MM.1S (cell line): ENCODE measurements around the gene LIFR.

Experiments
- DNase-seq: peaks from one replicate; pipeline ENCODE4 v3.0.0-alpha.2; 2015
- H2AFZ ChIP-seq: fragments of 300-600 bp; sonication (generic); 2 replicates; pipeline ENCODE4 v1.6.0; 2016; ENCODE audit warnings: antibody characterized with exemption, low read length
- H3F3A ChIP-seq: fragments of 300-600 bp; sonication (generic); 2 replicates; pipeline ENCODE4 v1.6.1; 2016; ENCODE audit warnings: mild to moderate bottlenecking, antibody characterized with exemption, low read length, moderate library complexity, mixed read lengths; ENCODE audit not compliant: insufficient read depth
- H3K27ac ChIP-seq: fragments of 300-600 bp; sonication (generic); 2 replicates; pipeline ENCODE4 v1.5.1; 2016; ENCODE audit warnings: mild to moderate bottlenecking, low read length
- H3K27me3 ChIP-seq: fragments of 300-600 bp; sonication (generic); replicated peaks from 2 replicates; pipeline ENCODE4 v1.6.0; 2016; ENCODE audit warnings: low read length; ENCODE audit not compliant: insufficient read depth
- H3K36me3 ChIP-seq: fragments of 300-600 bp; sonication (generic); replicated peaks from 2 replicates; pipeline ENCODE4 v1.6.1; 2016; ENCODE audit warnings: mild to moderate bottlenecking, low read length, mixed read lengths; ENCODE audit not compliant: insufficient read depth
- H3K4me1 ChIP-seq: fragments of 300-600 bp; sonication (generic); 2 replicates; pipeline ENCODE4 v1.6.1; 2016; ENCODE audit warnings: low read length, mixed read lengths
- H3K4me2 ChIP-seq: fragments of 300-600 bp; sonication (generic); 2 replicates; pipeline ENCODE4 v1.6.0; 2016; ENCODE audit warnings: low read depth, low read length
- H3K4me3 ChIP-seq: fragments of 300-600 bp; sonication (generic); 2 replicates; pipeline ENCODE4 v1.5.1; 2016; ENCODE audit warnings: low read length, mixed read lengths
- H3K79me2 ChIP-seq: fragments of 300-600 bp; sonication (generic); 2 replicates; pipeline ENCODE4 v1.6.1; 2016; ENCODE audit warnings: mixed run types, low read length, mixed read lengths
- H3K9ac ChIP-seq: fragments of 300-600 bp; sonication (generic); 2 replicates; pipeline ENCODE4 v1.6.1; 2016; ENCODE audit warnings: low read length, mixed read lengths
- H3K9me2 ChIP-seq: fragments of 300-600 bp; sonication (generic); replicated peaks from 2 replicates; pipeline ENCODE4 v1.6.1; 2016; ENCODE audit warnings: mild to moderate bottlenecking, low read length, mixed read lengths; ENCODE audit not compliant: insufficient read depth
- H3K9me3 ChIP-seq: fragments of 300-600 bp; sonication (generic); replicated peaks from 2 replicates; pipeline ENCODE4 v1.6.1; 2016; ENCODE audit warnings: mild to moderate bottlenecking, low read length, mixed read lengths; ENCODE audit not compliant: insufficient read depth
- H4K20me1 ChIP-seq: fragments of 300-600 bp; sonication (generic); 2 replicates; pipeline ENCODE4 v1.6.1; 2016; ENCODE audit warnings: mild to moderate bottlenecking, low read length, moderate library complexity, mixed read lengths; ENCODE audit not compliant: insufficient read depth
- CTCF ChIP-seq: fragments of 300-600 bp; sonication (generic); IDR thresholded peaks from 2 replicates; pipeline ENCODE4 v1.5.1; 2016; ENCODE audit warnings: antibody characterized with exemption, low read length, mixed read lengths
- EZH2 ChIP-seq: fragments of 300-600 bp; sonication (generic); optimal IDR thresholded peaks from 2 replicates; pipeline ENCODE3; 2017; ENCODE audit warnings: low read depth, mild to moderate bottlenecking, antibody characterized with exemption, low read length, mixed read lengths
- EZH2phosphoT487 ChIP-seq: fragments of 300-600 bp; sonication (generic); IDR thresholded peaks from 2 replicates; pipeline ENCODE4 v1.6.1; 2018; ENCODE audit warnings: antibody characterized with exemption, low read length

The LIFR gene

DNA sequence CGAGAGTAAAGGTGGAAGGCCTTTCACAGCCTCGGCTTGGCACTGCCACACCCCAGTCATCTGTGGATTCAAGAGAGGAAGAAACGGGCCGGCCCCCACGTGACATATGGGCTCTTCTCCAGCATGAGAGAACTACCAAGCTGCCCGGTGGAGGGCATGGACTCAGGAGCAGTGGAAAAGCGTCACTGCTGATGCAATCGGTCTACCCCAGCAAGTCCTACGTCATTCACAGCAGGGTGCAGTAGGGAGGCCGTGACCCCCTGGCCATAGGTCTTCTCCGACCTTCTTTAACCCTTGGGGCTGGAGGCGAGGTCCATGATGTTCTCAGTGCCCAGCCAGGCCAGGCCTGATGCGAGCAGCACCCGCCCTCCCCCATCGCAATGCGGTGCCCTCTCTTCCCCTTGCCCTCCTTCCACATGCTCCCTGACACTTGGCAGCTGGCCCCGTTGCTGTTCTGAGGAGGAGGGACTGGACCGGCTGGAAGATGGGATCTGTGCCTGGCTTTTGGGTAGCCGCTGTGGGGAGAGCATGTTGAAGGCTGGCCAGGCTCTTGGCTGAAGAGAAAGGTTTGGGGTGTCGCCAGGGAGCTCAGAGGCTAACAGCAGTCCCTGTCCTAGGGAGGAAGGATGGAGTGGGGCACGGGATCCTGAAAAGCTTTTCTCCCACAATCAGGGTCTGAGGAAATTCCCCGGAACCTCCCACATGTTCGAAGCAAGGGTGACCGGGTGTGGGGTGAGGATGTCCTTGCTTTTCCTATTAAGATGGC is 89.8 kb downstream of the LIFR start:
- Histone ChIP-seq H3K9me3 (no peaks in the 10 kb centered on the region), H3K4me1 (peaks cover 30% of the 10 kb centered on the region), H2AFZ (no peak overlapping the region), H3F3A (peaks cover 3% of the 10 kb centered on the region; the same call in 1 of the 2 replicates), H3K9ac (no peak overlapping the region), H3K36me3 (no peaks in the 10 kb centered on the region), H3K27me3 (no peaks in the 10 kb centered on the region; the same call in 1 of the 2 replicates), H3K4me2 (no peak overlapping the region), H3K4me3 (no peak overlapping the region), H3K27ac (no peak overlapping the region), H3K9me2 (no peaks in the 10 kb centered on the region), H3K79me2 (no peaks in the 10 kb centered on the region), H4K20me1 (no peaks in the 10 kb centered on the region)
- TF ChIP-seq CTCF (no peak), EZH2phosphoT487 (no peak), EZH2 (no peak)
- DNase-seq = no peak

GRCh38 chr5:38465702-38466423 is 90.6 kb downstream of the LIFR start:
- H3K9ac ChIP-seq = no peak overlapping the region
- H3K4me1 ChIP-seq = peaks cover 30% of the 10 kb centered on the region
- H3K79me2 ChIP-seq = no peaks in the 10 kb centered on the region
- peaks cover 3% of the 10 kb centered on the region; the same call in 1 of the 2 replicates for H3F3A ChIP-seq
- no peak overlapping the region for H2AFZ ChIP-seq
- H3K27ac ChIP-seq = no peak overlapping the region
- DNase-seq = no peak
- no peak overlapping the region for H3K4me3 ChIP-seq
- no peaks in the 10 kb centered on the region for H4K20me1 ChIP-seq
- no peaks in the 10 kb centered on the region for H3K36me3 ChIP-seq
- H3K9me3 ChIP-seq = no peaks in the 10 kb centered on the region
- no peak overlapping the region for H3K4me2 ChIP-seq
- H3K9me2 ChIP-seq = no peaks in the 10 kb centered on the region
- H3K27me3 ChIP-seq = peaks cover 4% of the 10 kb centered on the region; the same call in 1 of the 2 replicates
- TF ChIP-seq EZH2phosphoT487 (no peak), CTCF (no peak), EZH2 (no peak)

DNA sequence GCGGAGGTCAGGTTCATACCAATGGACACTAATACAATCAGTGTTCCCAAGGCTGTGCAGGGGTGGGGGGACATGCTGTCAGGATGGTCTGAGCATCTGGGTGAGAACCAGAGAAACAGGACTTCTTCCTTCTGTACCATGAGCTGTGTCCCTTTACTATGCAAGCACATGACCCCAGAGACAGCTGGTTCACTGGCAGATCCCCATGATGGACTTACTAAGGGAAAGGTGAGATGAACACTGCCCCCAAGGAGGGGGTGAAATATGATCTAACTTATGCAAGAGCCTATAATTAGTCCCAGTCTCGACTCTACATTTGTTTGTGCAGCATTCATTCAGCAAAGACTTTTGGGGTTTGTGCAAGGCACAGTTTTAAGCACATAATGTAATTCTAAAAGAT is 91.4 kb downstream of the LIFR start:
- no peak overlapping the region for H3K4me2 ChIP-seq
- peaks cover 4% of the 10 kb centered on the region; the same call in 1 of the 2 replicates for H3K27me3 ChIP-seq
- no peaks in the 10 kb centered on the region for H3K9me2 ChIP-seq
- no peak overlapping the region for H2AFZ ChIP-seq
- no peak overlapping the region for H3K9ac ChIP-seq
- no peak for DNase-seq
- no peaks in the 10 kb centered on the region for H3K36me3 ChIP-seq
- no peaks in the 10 kb centered on the region for H4K20me1 ChIP-seq
- no peaks in the 10 kb centered on the region for H3K79me2 ChIP-seq
- no peak for TF ChIP-seq EZH2
- no peak for TF ChIP-seq CTCF
- TF ChIP-seq EZH2phosphoT487 = no peak
- H3K9me3 ChIP-seq = no peaks in the 10 kb centered on the region
- H3F3A ChIP-seq = peaks cover 3% of the 10 kb centered on the region; the same call in 1 of the 2 replicates
- peaks cover 30% of the 10 kb centered on the region for H3K4me1 ChIP-seq
- H3K27ac ChIP-seq = no peak overlapping the region
- no peak overlapping the region for H3K4me3 ChIP-seq
